Right atrium auricular region (tissue), 2 donors: ENCODE results near the gene TANGO2. TPM values are rescaled to one million over a fixed set of nuclear protein-coding genes. Genes with fewer than 3 reads are reported as not detected.
A peak's percentile ranks its signal among the peaks of the same experiment; 100 is the strongest.

Experiments
- DNase-seq: peaks from one replicate; pipeline ENCODE4 v3.0.0-alpha.2; 2019; ENCODE audit warnings: low spot score
- H3K27ac ChIP-seq, 2 donors: fragments of 200-600 bp; sonication (generic); 1 replicate in 1 of 2; 2 replicates in 1 of 2; pipeline ENCODE4 v1.5.1; 2016 to 2019
- H3K27me3 ChIP-seq, 2 donors: fragments of 200-600 bp; sonication (generic); one replicate each; pipeline versions ENCODE4 v1.5.1 to v1.6.0; 2017 to 2019
- H3K36me3 ChIP-seq: fragments of 200-600 bp; sonication (generic); one replicate; pipeline ENCODE4 v1.5.1; 2016
- H3K4me1 ChIP-seq, 2 donors: fragments of 200-600 bp; sonication (generic); one replicate each; pipeline versions ENCODE4 v1.5.1 to v1.6.0; 2017 to 2019
- H3K4me3 ChIP-seq, 2 donors: fragments of 200-600 bp; sonication (generic); 1 replicate in 1 of 2; 2 replicates in 1 of 2; pipeline ENCODE4 v1.5.1; 2017 to 2019; ENCODE audit warnings: mild to moderate bottlenecking in 1 of 2, moderate library complexity in 1 of 2
- H3K9me3 ChIP-seq, 2 donors: fragments of 200-600 bp; sonication (generic); one replicate each; pipeline ENCODE4 v1.5.1; 2019
- total RNA-seq, 2 donors: library from RNA; depleted of rRNA; stranded (reverse); fragments of >200 nt; gene quantifications; one replicate each; pipeline ENCODE4 v1.1.0, GENCODE V29; 2016
- TF ChIP-seq, protein P1 (sequence below), 2 donors: fragments of 200-600 bp; sonication (generic); IDR thresholded peaks; one replicate each; pipeline ENCODE4 v1.5.1; 2019; ENCODE audit warnings: antibody characterized with exemption in 2 of 2

The TANGO2 gene
- total RNA-seq, 2 donors from 2014 or later = 95.2 to 101 TPM

DNA sequence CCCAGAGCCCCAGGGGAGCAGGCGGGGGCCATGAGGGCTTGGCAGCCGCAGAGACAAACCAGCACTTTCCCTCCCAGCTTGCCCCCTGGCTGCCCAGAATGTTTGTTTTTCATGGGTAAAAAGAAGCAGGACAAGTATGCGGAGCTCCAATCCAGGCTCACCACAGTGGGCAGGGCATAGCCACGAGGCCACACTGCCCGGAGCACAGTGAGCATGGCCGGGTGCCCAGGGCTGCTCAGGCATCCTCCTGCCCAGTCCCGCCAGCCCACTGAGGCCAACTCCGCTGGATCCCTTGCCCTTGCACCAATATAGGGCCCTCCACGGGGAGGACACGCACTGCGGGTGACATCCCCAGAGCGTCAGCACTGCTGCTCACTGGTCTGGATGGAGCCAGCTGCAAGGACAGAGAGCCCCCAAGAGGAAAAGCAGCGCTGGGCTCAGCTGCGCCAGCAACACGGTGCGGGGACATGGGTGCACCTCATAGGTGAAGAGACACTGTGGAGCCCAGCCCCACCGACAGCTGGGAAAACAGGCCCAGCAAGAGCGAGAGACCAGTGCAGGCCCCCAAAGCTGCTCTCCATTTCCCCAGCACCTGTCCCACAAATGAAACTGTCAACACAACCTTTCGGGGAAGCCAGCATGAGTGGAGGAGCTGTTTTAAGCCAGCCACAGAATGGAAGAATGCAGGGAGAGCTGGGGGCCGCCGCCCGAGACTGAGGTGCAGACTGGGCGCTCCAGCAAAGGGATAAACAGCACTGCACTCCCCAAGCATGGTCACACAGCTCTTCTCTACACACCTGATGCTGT is 29.1 kb upstream of the TANGO2 start:
- peak overlapping the region in 1 of 2 donors; percentile 24 for H3K27ac ChIP-seq
- TF ChIP-seq, protein P1, sequence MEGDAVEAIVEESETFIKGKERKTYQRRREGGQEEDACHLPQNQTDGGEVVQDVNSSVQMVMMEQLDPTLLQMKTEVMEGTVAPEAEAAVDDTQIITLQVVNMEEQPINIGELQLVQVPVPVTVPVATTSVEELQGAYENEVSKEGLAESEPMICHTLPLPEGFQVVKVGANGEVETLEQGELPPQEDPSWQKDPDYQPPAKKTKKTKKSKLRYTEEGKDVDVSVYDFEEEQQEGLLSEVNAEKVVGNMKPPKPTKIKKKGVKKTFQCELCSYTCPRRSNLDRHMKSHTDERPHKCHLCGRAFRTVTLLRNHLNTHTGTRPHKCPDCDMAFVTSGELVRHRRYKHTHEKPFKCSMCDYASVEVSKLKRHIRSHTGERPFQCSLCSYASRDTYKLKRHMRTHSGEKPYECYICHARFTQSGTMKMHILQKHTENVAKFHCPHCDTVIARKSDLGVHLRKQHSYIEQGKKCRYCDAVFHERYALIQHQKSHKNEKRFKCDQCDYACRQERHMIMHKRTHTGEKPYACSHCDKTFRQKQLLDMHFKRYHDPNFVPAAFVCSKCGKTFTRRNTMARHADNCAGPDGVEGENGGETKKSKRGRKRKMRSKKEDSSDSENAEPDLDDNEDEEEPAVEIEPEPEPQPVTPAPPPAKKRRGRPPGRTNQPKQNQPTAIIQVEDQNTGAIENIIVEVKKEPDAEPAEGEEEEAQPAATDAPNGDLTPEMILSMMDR (IDR thresholded peaks at IDR 0.05) = no peak
- H3K9me3 ChIP-seq = no peaks in the 10 kb centered on the region
- H3K4me1 ChIP-seq = peaks cover 0 to 53% of the 10 kb centered on the region in 2 donors
- no peaks in the 10 kb centered on the region for H3K27me3 ChIP-seq
- no peak overlapping the region for H3K4me3 ChIP-seq
- no peak for DNase-seq
- H3K36me3 ChIP-seq = no peaks in the 10 kb centered on the region

DNA sequence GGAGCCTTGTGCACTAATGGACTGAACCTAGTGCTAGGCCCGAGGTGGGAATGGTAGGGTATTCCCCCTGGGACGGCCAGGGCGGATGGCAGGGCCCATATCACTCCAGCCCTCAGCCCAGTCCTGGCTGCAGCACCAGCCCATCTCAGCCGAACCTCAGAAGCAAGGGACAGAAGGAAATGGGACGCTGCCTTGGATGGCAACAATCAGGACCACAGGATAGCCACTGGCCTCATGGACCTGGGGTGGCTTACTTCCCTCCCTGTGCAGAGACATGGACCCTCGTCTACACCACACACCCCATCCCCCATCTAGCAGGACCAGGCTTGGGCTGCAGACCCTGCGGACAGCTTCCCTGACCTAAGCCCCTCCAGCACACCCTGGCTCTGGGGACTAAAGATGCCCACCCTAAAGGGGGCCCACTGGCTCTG is 28.4 kb upstream of the TANGO2 start:
- Histone ChIP-seq H3K4me3 (no peak overlapping the region), H3K36me3 (no peaks in the 10 kb centered on the region), H3K27me3 (no peaks in the 10 kb centered on the region), H3K4me1 (peaks cover 0 to 51% of the 10 kb centered on the region in 2 donors), H3K9me3 (no peaks in the 10 kb centered on the region), H3K27ac (no peak overlapping the region)
- DNase-seq = no peak
- TF ChIP-seq, protein P1 (IDR thresholded peaks at IDR 0.05) = no peak

DNA sequence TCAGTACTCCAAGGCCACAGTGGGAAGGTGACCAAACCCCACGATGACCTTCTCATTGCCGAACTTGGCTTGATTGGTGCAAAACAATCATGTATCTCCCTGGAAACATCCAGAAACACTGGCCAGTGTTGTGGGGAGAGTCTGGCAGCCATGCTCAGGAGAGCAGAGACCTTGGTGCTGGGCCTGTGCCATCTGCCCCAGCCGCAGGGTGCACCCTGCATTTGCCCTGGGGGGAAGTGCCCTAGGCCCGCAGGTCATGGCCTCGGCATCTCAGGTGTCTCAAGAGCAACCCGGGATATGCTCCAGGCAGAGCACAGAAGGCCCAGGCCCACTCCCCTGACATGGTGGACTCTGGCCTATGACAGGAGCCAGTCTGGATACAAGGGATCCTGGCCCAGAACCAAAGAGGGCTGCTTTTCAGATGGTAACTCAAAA is 28.0 kb upstream of the TANGO2 start:
- TF ChIP-seq, protein P1 (IDR thresholded peaks at IDR 0.05) = no peak
- Histone ChIP-seq H3K36me3 (no peaks in the 10 kb centered on the region), H3K4me1 (peaks cover 0 to 49% of the 10 kb centered on the region in 2 donors), H3K9me3 (no peaks in the 10 kb centered on the region), H3K4me3 (no peak overlapping the region), H3K27ac (no peak overlapping the region), H3K27me3 (no peaks in the 10 kb centered on the region)
- DNase-seq = no peak

DNA sequence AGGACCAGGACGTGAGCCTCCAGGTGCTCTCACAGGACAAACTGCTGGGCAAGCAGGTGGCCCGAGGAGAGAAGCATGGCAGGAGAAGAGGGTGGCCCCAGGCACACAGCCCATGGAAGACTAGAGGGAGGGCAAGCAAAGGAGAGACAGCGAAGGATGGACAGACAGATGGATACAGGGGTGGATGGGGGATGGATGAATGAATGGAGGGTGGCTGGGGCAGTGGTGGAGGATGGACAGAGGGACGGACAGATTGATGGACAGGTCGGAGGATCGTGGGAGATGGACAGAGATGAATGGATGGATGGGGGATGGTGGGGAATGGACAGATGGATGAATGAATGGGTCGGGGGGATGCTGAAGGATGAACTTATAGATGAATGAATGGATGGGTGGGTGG is 27.0 kb upstream of the TANGO2 start:
- TF ChIP-seq, protein P1 (IDR thresholded peaks at IDR 0.05) = no peak
- no peak overlapping the region for H3K4me3 ChIP-seq
- no peaks in the 10 kb centered on the region for H3K36me3 ChIP-seq
- H3K27ac ChIP-seq = no peak overlapping the region
- H3K4me1 ChIP-seq = peaks cover 0 to 59% of the 10 kb centered on the region in 2 donors
- DNase-seq = no peak
- no peaks in the 10 kb centered on the region for H3K27me3 ChIP-seq
- H3K9me3 ChIP-seq = no peaks in the 10 kb centered on the region

DNA sequence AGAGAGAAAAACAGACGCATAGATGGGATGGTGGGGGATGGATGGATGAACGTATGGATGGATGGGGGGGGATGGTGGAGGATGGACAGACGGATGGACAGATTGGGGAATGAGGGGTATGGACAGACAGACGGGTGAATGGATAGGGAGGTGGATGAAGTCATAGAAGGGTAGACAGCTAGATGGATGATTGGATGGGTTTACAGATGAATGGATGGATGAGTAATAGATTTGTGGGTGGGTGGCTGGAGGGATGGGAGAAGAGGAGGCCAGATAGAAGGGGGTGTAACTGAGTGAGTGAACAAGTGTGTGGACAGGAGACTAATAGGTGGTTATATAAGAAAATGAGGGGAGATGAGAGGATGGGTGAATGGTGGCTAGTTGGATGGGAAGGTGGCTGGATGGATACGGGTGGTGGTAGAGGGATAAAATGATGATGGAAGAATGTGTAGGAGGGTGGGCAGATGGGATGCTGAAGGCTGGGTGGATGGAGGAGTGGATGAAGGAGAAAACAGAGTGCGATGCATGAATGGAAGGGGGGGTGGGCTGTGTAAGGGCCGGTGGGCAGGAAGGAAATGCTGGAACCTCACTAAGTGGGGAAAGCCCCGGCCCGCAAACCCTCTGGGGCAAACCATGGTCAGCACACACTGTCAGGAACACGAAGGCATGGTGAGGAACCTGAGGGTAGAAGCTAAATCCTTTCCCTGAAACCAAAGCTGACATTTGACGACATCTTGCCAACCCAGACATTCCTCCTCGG is 25.9 kb upstream of the TANGO2 start:
- no peak for DNase-seq
- Histone ChIP-seq H3K4me1 (peaks cover 0 to 70% of the 10 kb centered on the region in 2 donors), H3K27ac (peak overlapping the region in 1 of 2 donors; percentile 7), H3K27me3 (no peaks in the 10 kb centered on the region), H3K4me3 (no peak overlapping the region), H3K9me3 (no peaks in the 10 kb centered on the region), H3K36me3 (no peaks in the 10 kb centered on the region)
- TF ChIP-seq, protein P1 (IDR thresholded peaks at IDR 0.05) = no peak
